Measurements from ENCODE around the gene KIAA0753.

KIAA0753 gene

GRCh38 chr17:6683730-6684459 lies 43.4 kb upstream of the KIAA0753 start:
- TF ChIP-seq CTCF (IDR thresholded peaks at IDR 0.05; ENCODE audit: insufficient read depth, low read length, missing control alignments) = no peak
- no peak for DNase-seq (ENCODE audit: low read depth, low spot score)
- CTCF ChIA-PET = interaction anchor here (2.8 to 3.9 kb wide), 2 partner anchors 17 to 159 kb away, joined by 14 to 22 read pairs; no protein-coding TSS in a partner anchor
- POLR2A ChIA-PET = no interaction called here
- no peak overlapping the region for H3K4me3 ChIP-seq (ENCODE audit: low read depth, low read length)

- no peak for DNase-seq (ENCODE audit: low read depth, low spot score)
- CTCF ChIA-PET = interaction anchor here (0.8 to 3.9 kb wide), 4 partner anchors 11 to 160 kb away, joined by 3 to 22 read pairs (median 8); no protein-coding TSS in a partner anchor
- POLR2A ChIA-PET = no interaction called here
- no peak for TF ChIP-seq CTCF (IDR thresholded peaks at IDR 0.05; ENCODE audit: insufficient read depth, low read length, missing control alignments)
- H3K4me3 ChIP-seq (ENCODE audit: low read depth, low read length) = no peak overlapping the region
Observed at GRCh38 chr17:6683081-6683684, 42.7 kb upstream of the KIAA0753 start.

GRCh38 chr17:6682339-6682738 lies 41.8 kb upstream of the KIAA0753 start:
- no peak for DNase-seq (ENCODE audit: low read depth, low spot score)
- ChIA-PET POLR2A (no interaction called here), CTCF (interaction anchor here (0.8 to 3.9 kb wide), 5 partner anchors 10 to 322 kb away, joined by 3 to 22 read pairs (median 4); no protein-coding TSS in a partner anchor)
- no peak overlapping the region for H3K4me3 ChIP-seq (ENCODE audit: low read depth, low read length)
- no peak for TF ChIP-seq CTCF (IDR thresholded peaks at IDR 0.05; ENCODE audit: insufficient read depth, low read length, missing control alignments)

- DNase-seq (ENCODE audit: low read depth, low spot score) = no peak
- H3K4me3 ChIP-seq (ENCODE audit: low read depth, low read length) = no peak overlapping the region
- POLR2A ChIA-PET = no interaction called here
- TF ChIP-seq CTCF (IDR thresholded peaks at IDR 0.05; ENCODE audit: insufficient read depth, low read length, missing control alignments) = no peak
- CTCF ChIA-PET = interaction anchor here (1.2 to 3.9 kb wide), 3 partner anchors 15 to 323 kb away, joined by 4 to 22 read pairs (median 14); no protein-coding TSS in a partner anchor
Observed at GRCh38 chr17:6681671-6682070, 41.2 kb upstream of the KIAA0753 start.

GRCh38 chr17:6681176-6681575 lies 40.7 kb upstream of the KIAA0753 start:
- DNase-seq (ENCODE audit: low read depth, low spot score) = no peak
- no peak overlapping the region for H3K4me3 ChIP-seq (ENCODE audit: low read depth, low read length)
- ChIA-PET CTCF (interaction anchor here (2.8 to 3.9 kb wide), 2 partner anchors 14 to 162 kb away, joined by 14 to 22 read pairs; no protein-coding TSS in a partner anchor), POLR2A (no interaction called here)
- TF ChIP-seq CTCF (IDR thresholded peaks at IDR 0.05; ENCODE audit: insufficient read depth, low read length, missing control alignments) = no peak

GRCh38 chr17:6679241-6679640 lies 38.7 kb upstream of the KIAA0753 start:
- TF ChIP-seq CTCF (IDR thresholded peaks at IDR 0.05; ENCODE audit: insufficient read depth, low read length, missing control alignments) = no peak
- CTCF ChIA-PET = interaction anchor here (1.2 to 1.3 kb wide), 3 partner anchors 8 to 23 kb away, joined by 3 to 5 read pairs (median 4); no protein-coding TSS in a partner anchor
- POLR2A ChIA-PET = no interaction called here
- H3K4me3 ChIP-seq (ENCODE audit: low read depth, low read length) = no peak overlapping the region
- no peak for DNase-seq (ENCODE audit: low read depth, low spot score)
